Mucosa of descending colon (tissue), 3 donors: ENCODE data around the gene HDAC6. TPM values are rescaled to one million over a fixed set of nuclear protein-coding genes. Genes with fewer than 3 reads are reported as not detected.
"Not testable (repeated sequence)": the region's sequence is repeated elsewhere in the genome, so short reads cannot be mapped to it uniquely, and the experiment has no call there.

Source experiments
- ATAC-seq: fragments of 200-7000 bp; cut with Tn5 transposase; one replicate; pipeline ENCODE4 v1.9.1; 2020; ENCODE audit warnings: mild to moderate bottlenecking, moderate library complexity
- DNase-seq, 3 donors: peaks; one replicate each; pipeline ENCODE4 v3.0.0-alpha.2; 2020
- H3K36me3 ChIP-seq: fragments of 200-600 bp; one replicate; pipeline ENCODE4 v1.8.0; 2021; ENCODE audit warnings: low read depth, mild to moderate bottlenecking
- H3K4me1 ChIP-seq: fragments of 200-600 bp; one replicate; pipeline ENCODE4 v1.8.0; 2021; ENCODE audit warnings: low read depth, mild to moderate bottlenecking
- H3K4me3 ChIP-seq: fragments of 200-600 bp; one replicate; pipeline ENCODE4 v1.8.0; 2021; ENCODE audit warnings: mild to moderate bottlenecking
- H3K9me3 ChIP-seq: fragments of 200-600 bp; one replicate; pipeline ENCODE4 v1.8.0; 2021; ENCODE audit warnings: mild to moderate bottlenecking
- intact Hi-C, 2 donors: fragments of 100-400 bp; cut with DNase I in 1 of 2; cut with micrococcal nuclease in 1 of 2; formaldehyde crosslinking; loops; one replicate each; pipeline versions ENCODE4 v1.11.0 to v1.11.1; 2022; cut with DNase I, micrococcal nuclease
- total RNA-seq, 3 donors: library from RNA; stranded (reverse); fragmentation: NEBNext Ultra II Directional in 2 of 3; extraction: Animal tissue kit (Norgen Biotek cat#: 25700) in 2 of 3; gene quantifications; one replicate each; pipeline versions ENCODE4 v1.2.1 to v1.2.4, GENCODE V29; 2021 to 2023
- TF ChIP-seq, protein P1 (sequence below): fragments of 200-600 bp; IDR thresholded peaks from one replicate; pipeline ENCODE4 v1.8.0; 2022; ENCODE audit warnings: antibody characterized with exemption, mild to moderate bottlenecking
- donor health status: DM: no; HTN: no; CAD: no; lungs with moderate emphysema.
- donor health status: DM: no; HTN: no; CAD: no.
- donor health status: DM: no; HTN: yes; CAD: no.

The HDAC6 gene
- total RNA-seq, 3 donors from 2014 or later: 83.2 to 111 (median 99.6) TPM

DNA sequence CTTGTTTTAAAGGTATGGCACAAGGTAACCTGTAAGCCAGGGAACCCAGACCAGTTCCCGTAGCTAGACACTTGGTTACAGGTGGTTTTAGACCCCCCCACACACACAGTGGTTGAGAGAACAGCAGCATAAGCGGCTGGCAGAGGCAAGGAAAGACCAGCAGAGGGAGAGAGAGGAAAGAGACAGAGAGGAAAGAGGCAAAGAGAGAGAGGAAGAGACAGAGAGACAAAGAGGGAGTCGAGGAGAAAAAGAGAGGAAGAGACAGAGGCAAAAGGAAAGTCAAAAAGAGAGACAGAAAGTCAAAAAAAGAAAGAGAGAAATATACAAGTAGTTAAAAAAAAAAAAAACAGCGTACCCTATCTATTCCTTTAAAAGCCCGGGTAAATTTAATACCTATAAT is 53.0 kb downstream of the HDAC6 start:
- TF ChIP-seq, protein P1, sequence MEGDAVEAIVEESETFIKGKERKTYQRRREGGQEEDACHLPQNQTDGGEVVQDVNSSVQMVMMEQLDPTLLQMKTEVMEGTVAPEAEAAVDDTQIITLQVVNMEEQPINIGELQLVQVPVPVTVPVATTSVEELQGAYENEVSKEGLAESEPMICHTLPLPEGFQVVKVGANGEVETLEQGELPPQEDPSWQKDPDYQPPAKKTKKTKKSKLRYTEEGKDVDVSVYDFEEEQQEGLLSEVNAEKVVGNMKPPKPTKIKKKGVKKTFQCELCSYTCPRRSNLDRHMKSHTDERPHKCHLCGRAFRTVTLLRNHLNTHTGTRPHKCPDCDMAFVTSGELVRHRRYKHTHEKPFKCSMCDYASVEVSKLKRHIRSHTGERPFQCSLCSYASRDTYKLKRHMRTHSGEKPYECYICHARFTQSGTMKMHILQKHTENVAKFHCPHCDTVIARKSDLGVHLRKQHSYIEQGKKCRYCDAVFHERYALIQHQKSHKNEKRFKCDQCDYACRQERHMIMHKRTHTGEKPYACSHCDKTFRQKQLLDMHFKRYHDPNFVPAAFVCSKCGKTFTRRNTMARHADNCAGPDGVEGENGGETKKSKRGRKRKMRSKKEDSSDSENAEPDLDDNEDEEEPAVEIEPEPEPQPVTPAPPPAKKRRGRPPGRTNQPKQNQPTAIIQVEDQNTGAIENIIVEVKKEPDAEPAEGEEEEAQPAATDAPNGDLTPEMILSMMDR: no peak
- intact Hi-C loops: no loop called here
- Histone ChIP-seq H3K4me3 (no peak overlapping the region), H3K9me3 (no peaks in the 10 kb centered on the region), H3K4me1 (no peaks in the 10 kb centered on the region), H3K36me3 (no peaks in the 10 kb centered on the region)
- ATAC-seq (no peak), DNase-seq (no peak)

DNA sequence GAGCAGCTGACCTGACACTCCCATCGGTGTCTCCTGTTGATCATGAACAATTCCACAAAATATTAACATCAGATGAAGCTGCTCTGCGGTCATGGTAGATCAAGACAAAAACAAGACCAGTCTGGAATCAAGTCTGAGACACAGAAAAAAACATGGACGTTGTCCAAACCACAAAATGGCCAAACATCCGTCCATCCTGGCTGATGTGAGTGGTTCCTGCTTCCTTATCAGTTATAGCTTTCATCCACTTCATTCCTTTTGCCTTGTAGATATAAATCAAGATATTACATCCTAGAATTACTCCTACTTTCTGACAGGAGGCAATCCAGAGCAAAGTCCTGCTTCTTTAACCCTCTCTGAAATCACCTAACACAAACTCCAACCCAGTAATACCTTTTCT is 62.3 kb downstream of the HDAC6 start:
- TF ChIP-seq, protein P1: no peak
- Histone ChIP-seq H3K4me3 (no peak overlapping the region), H3K4me1 (no peaks in the 10 kb centered on the region), H3K9me3 (no peaks in the 10 kb centered on the region), H3K36me3 (no peaks in the 10 kb centered on the region)
- DNase-seq (peak in 1 of 3 donors; percentile 4), ATAC-seq (peak; percentile 56)
- intact Hi-C loops: no loop called here

DNA sequence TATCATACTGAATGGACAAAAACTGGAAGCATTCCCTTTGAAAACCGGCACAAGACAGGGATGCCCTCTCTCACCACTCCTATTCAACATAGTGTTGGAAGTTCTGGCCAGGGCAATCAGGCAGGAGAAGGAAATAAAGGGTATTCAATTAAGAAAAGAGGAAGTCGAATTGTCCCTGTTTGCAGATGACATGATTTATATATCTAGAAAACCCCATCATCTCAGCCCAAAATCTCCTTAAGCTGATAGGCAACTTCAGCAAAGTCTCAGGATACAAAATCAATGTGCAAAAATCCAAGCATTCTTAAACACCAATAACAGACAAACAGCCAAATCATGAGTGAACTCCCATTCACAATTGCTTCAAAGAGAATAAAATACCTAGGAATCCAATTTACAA is 70.2 kb downstream of the HDAC6 start:
- ATAC-seq, H3K4me1 ChIP-seq, H3K4me3 ChIP-seq, DNase-seq, H3K9me3 ChIP-seq, intact Hi-C loops, H3K36me3 ChIP-seq: not testable (repeated sequence)

Other genes with a start within 250 kb of the HDAC6 start
- gene RBM3, start 227.6 kb upstream of the HDAC6 start, total RNA-seq: 100 to 1,000 TPM in 2 of 3 donors, 10 to 100 TPM in 1; 88.4 to 406 (median 123) TPM
- gene WDR13, start 204.6 kb upstream of the HDAC6 start, total RNA-seq: 100 to 1,000 TPM; 124 to 139 (median 128) TPM
- 1 to 10 TPM; 4.4 to 8.6 (median 5.3) TPM for gene WAS, start 118.3 kb upstream of the HDAC6 start, total RNA-seq
- gene SUV39H1, start 105.3 kb upstream of the HDAC6 start, total RNA-seq: 1 to 10 TPM; 3.4 to 6.2 (median 3.7) TPM
- gene GLOD5, start 40.3 kb upstream of the HDAC6 start, total RNA-seq: 1 to 10 TPM; 4.3 to 9.9 (median 7.1) TPM
- under 1 TPM in 1 of 3 donors, not detected in 2; 0.32 TPM for gene GATA1, start 15.5 kb upstream of the HDAC6 start, total RNA-seq
- gene ERAS, start 24.4 kb downstream of the HDAC6 start, total RNA-seq: under 1 TPM in 1 of 3 donors, not detected in 2; 0.38 TPM
- 10 to 100 TPM; 11.1 to 19.7 (median 13.8) TPM for gene PCSK1N, start 33.5 kb downstream of the HDAC6 start, total RNA-seq
- 10 to 100 TPM; 43.4 to 49.0 (median 46.0) TPM for gene TIMM17B, start 95.7 kb downstream of the HDAC6 start, total RNA-seq
- gene PQBP1, start 95.9 kb downstream of the HDAC6 start, total RNA-seq: 10 to 100 TPM; 55.5 to 88.8 (median 69.6) TPM
- 10 to 100 TPM; 26.4 to 62.1 (median 52.2) TPM for gene SLC35A2, start 109.6 kb downstream of the HDAC6 start, total RNA-seq
- 10 to 100 TPM; 10.5 to 30.0 (median 20.5) TPM for gene PIM2, start 117.0 kb downstream of the HDAC6 start, total RNA-seq
- gene OTUD5, start 155.5 kb downstream of the HDAC6 start, total RNA-seq: 10 to 100 TPM; 43.6 to 56.5 (median 52.5) TPM
- gene KCND1, start 169.8 kb downstream of the HDAC6 start, total RNA-seq: 1 to 10 TPM in 1 of 3 donors, under 1 TPM in 2; 0.87 to 1.6 (median 0.93) TPM
- 10 to 100 TPM; 39.5 to 48.9 (median 47.5) TPM for gene GRIPAP1, start 200.2 kb downstream of the HDAC6 start, total RNA-seq
- gene TFE3, start 241.3 kb downstream of the HDAC6 start, total RNA-seq: 10 to 100 TPM; 26.6 to 46.6 (median 28.1) TPM